GM19467 (cell line): ENCODE results near the gene RCE1.

ENCODE experiments used
- ATAC-seq: cut with Tn5 transposase; IDR thresholded peaks from one replicate; pipeline ENCODE4 v1.9.1; 2021; ENCODE audit warnings: mild to moderate bottlenecking, moderate library complexity; ENCODE audit not compliant: unreplicated experiment

Gene RCE1

GRCh38 chr11:66844496-66845142, 1.4 kb downstream of the RCE1 start:
- ATAC-seq = no peak

- no peak for ATAC-seq
Measured at GRCh38 chr11:66845143-66845875, 2.1 kb downstream of the RCE1 start.

GRCh38 chr11:66845876-66846212, 2.6 kb downstream of the RCE1 start:
- no peak for ATAC-seq

- no peak for ATAC-seq
Measured at GRCh38 chr11:66846671-66847091, 3.4 kb downstream of the RCE1 start.

GRCh38 chr11:66847461-66848232, 4.4 kb downstream of the RCE1 start:
- no peak for ATAC-seq

- ATAC-seq = no peak
Measured at GRCh38 chr11:66848671-66849500, 5.6 kb downstream of the RCE1 start.

- ATAC-seq = no peak
Measured at GRCh38 chr11:66849501-66850234, 6.4 kb downstream of the RCE1 start.

GRCh38 chr11:66850235-66850587, 7.0 kb downstream of the RCE1 start:
- ATAC-seq = no peak

GRCh38 chr11:66850588-66851238, 7.5 kb downstream of the RCE1 start:
- no peak for ATAC-seq

- ATAC-seq = no peak
Measured at GRCh38 chr11:66851239-66851596, 8.0 kb downstream of the RCE1 start.

- ATAC-seq = no peak
Measured at GRCh38 chr11:66851698-66852465, 8.6 kb downstream of the RCE1 start.

- no peak for ATAC-seq
Measured at GRCh38 chr11:66852466-66853241, 9.4 kb downstream of the RCE1 start.

GRCh38 chr11:66853242-66854229, 10.3 kb downstream of the RCE1 start:
- ATAC-seq = no peak

GRCh38 chr11:66854231-66854661, 11.0 kb downstream of the RCE1 start:
- no peak for ATAC-seq

- no peak for ATAC-seq
Measured at GRCh38 chr11:66854729-66855211, 11.5 kb downstream of the RCE1 start.

GRCh38 chr11:66855574-66856495, 12.6 kb downstream of the RCE1 start:
- ATAC-seq = peak; percentile 66
